Esophagus muscularis mucosa (tissue), 4 donors: ENCODE data around the gene ARAP3. TPM values are rescaled to one million over a fixed set of nuclear protein-coding genes. Genes with fewer than 3 reads are reported as not detected.

Experiments used
- DNase-seq: peaks from one replicate; pipeline ENCODE4 v3.0.0-alpha.2; 2017; ENCODE audit errors: extremely low spot score
- H3K27ac ChIP-seq, 4 donors: fragments of 200-600 bp; sonication (generic); replicated peaks in 1 of 4; 1 replicate in 3 of 4; 2 replicates in 1 of 4; pipeline ENCODE4 v1.5.1; 2016 to 2019; ENCODE audit warnings: mild to moderate bottlenecking in 1 of 4
- H3K27me3 ChIP-seq, 4 donors: fragments of 200-600 bp; sonication (generic); one replicate each; pipeline versions ENCODE4 v1.5.1 to v1.6.0; 2016 to 2019
- H3K36me3 ChIP-seq, 4 donors: fragments of 200-600 bp; sonication (generic); one replicate each; pipeline ENCODE4 v1.5.1; 2016 to 2019
- H3K4me1 ChIP-seq, 4 donors: fragments of 200-600 bp; sonication (generic); one replicate each; pipeline ENCODE4 v1.5.1; 2016 to 2019
- H3K4me3 ChIP-seq, 4 donors: fragments of 200-600 bp; sonication (generic); 1 replicate in 2 of 4; 2 replicates in 2 of 4; pipeline ENCODE4 v1.5.1; 2016 to 2019; ENCODE audit warnings: mild to moderate bottlenecking in 4 of 4, moderate library complexity in 1 of 4
- H3K9me3 ChIP-seq, 4 donors: fragments of 200-600 bp; sonication (generic); 1 replicate in 3 of 4; 2 replicates in 1 of 4; pipeline ENCODE4 v1.5.1; 2016 to 2019
- CTCF ChIP-seq, 3 experiments: fragments of 200-600 bp in 2 of 3; fragments of 450-650 bp in 1 of 3; sonication (generic) in 2 of 3; IDR thresholded peaks; one replicate each; pipeline ENCODE4 v1.5.1; 2017 to 2019; ENCODE audit warnings: antibody characterized with exemption in 3 of 3, mild to moderate bottlenecking in 2 of 3, moderate library complexity in 1 of 3
- EP300 ChIP-seq: sonication (generic); formaldehyde crosslinking; IDR thresholded peaks from one replicate; pipeline ENCODE4 v1.6.1; 2017; ENCODE audit warnings: antibody characterized with exemption
- POLR2A ChIP-seq: fragments of 450-650 bp; IDR thresholded peaks from one replicate; pipeline ENCODE4 v1.6.1; 2017; ENCODE audit warnings: antibody characterized with exemption, moderate library complexity, mild to moderate bottlenecking, low read depth
- POLR2AphosphoS5 ChIP-seq, 2 donors: sonication (generic); formaldehyde crosslinking; IDR thresholded peaks; one replicate each; pipeline ENCODE4 v1.6.1; 2017; ENCODE audit warnings: antibody characterized with exemption in 2 of 2
- WGBS: methylation state at CpG from one replicate; pipeline ENCODE4 v1.1.5; 2018; 5-methylcytosine and 5-hydroxymethylcytosine counted together
- intact Hi-C: fragments of 100-400 bp; cut with DNase I; formaldehyde crosslinking; loops from one replicate; pipeline ENCODE4 v1.15.1; 2023
- total RNA-seq, 4 donors: library from RNA; depleted of rRNA; stranded (reverse); fragments of >200 nt; gene quantifications; one replicate each; pipeline versions ENCODE4 v1.1.0 to v1.2.1, GENCODE V29; 2016

ARAP3 gene
- total RNA-seq, 4 donors from 2014 or later: 4.1 to 9.2 (median 7.6) TPM

DNA sequence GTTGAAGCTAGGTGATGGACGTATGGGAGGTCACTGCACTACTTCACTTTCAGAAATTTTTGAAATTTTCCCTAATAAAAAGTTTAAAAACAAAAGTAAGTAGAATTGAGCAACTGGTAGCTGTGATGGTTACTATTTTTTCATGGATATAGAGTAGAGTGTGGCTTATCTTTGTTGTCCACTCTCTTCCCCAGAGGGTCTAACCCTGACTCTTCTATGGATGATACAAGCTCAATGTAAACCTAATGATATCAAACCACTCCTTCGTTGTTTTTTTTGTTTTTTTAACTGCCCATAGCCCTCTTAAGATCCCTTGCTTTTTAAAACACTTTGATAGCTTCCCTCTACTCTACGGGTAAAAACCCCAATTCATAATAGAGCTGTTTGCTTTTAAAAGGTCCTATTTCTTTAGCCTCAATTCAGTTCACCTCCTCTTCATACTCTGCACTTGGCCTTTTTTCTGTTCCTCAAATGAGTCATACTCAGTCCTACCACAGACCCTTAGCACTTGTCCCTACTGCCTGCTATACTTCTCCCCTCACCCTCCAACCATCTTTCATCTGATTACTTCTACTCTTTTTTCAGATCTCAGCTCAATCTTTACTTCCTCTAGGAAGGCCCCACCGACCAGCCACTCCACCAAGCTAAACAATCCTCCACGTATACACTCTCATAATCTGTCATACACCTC lies 48.0 kb downstream of the ARAP3 start:
- peaks cover 4 to 26% (median 16%) of the 10 kb centered on the region in 4 donors for H3K36me3 ChIP-seq
- peaks cover 0 to 3% (median 0%) of the 10 kb centered on the region in 4 donors for H3K9me3 ChIP-seq
- peaks cover 28 to 57% (median 39%) of the 10 kb centered on the region in 4 donors for H3K4me1 ChIP-seq
- 77% methylated on average over 5 of the region's 5 CpGs for WGBS
- H3K27ac ChIP-seq: no peak overlapping the region
- peaks cover 0 to 9% (median 0%) of the 10 kb centered on the region in 4 donors for H3K27me3 ChIP-seq
- TF ChIP-seq POLR2A (no peak), CTCF (IDR thresholded peaks at IDR 0.05) (no peak), EP300 (no peak), POLR2AphosphoS5 (IDR thresholded peaks at IDR 0.05) (no peak)
- intact Hi-C loops: no loop called here
- DNase-seq: peak; percentile 21
- H3K4me3 ChIP-seq: no peak overlapping the region

DNA sequence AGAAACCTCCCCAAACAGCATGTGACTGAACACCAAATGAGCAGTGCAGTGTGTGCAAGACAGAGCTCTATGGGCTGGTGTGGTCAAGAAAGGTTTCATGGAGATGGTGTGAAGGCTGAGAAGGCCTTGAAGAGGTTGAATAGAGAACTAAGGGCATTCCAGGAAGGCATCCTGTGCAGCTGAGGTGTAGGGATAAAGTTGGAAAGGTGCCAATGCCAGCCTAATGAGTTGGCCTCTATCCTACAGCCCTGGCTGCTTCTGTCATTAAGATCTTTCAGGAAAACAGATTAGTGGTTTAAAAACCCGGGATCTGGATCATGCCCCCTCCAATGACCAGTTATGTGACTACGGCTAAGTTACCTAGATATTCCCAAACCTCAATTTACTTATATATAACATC lies 49.4 kb downstream of the ARAP3 start:
- WGBS: 82% methylated on average over 2 of the region's 2 CpGs
- intact Hi-C loops: no loop called here

GRCh38 chr5:141630570-141631140 lies 51.4 kb downstream of the ARAP3 start:
- no peak for TF ChIP-seq CTCF (IDR thresholded peaks at IDR 0.05)
- TF ChIP-seq EP300: no peak
- TF ChIP-seq POLR2A: no peak
- TF ChIP-seq POLR2AphosphoS5 (IDR thresholded peaks at IDR 0.05): no peak
- DNase-seq: no peak
- H3K4me1 ChIP-seq: peaks cover 9 to 37% (median 19%) of the 10 kb centered on the region in 4 donors
- no peak overlapping the region for H3K27ac ChIP-seq
- intact Hi-C loops: no loop called here
- H3K9me3 ChIP-seq: no peaks in the 10 kb centered on the region
- H3K36me3 ChIP-seq: peaks cover 28 to 59% (median 47%) of the 10 kb centered on the region in 4 donors
- WGBS: 95% methylated on average over 5 of the region's 5 CpGs
- H3K4me3 ChIP-seq: no peak overlapping the region
- no peaks in the 10 kb centered on the region for H3K27me3 ChIP-seq

More for the DNA sequence above, 49.4 kb downstream of the ARAP3 start:
- DNase-seq: no peak
- peaks cover 0 to 3% (median 0%) of the 10 kb centered on the region in 4 donors for H3K9me3 ChIP-seq
- no peak overlapping the region for H3K4me3 ChIP-seq
- peaks cover 21 to 50% (median 32%) of the 10 kb centered on the region in 4 donors for H3K4me1 ChIP-seq
- H3K27me3 ChIP-seq: peaks cover 0 to 1% (median 0%) of the 10 kb centered on the region in 4 donors
- no peak for TF ChIP-seq EP300
- peaks cover 16 to 39% (median 30%) of the 10 kb centered on the region in 4 donors for H3K36me3 ChIP-seq
- H3K27ac ChIP-seq: no peak overlapping the region

DNA sequence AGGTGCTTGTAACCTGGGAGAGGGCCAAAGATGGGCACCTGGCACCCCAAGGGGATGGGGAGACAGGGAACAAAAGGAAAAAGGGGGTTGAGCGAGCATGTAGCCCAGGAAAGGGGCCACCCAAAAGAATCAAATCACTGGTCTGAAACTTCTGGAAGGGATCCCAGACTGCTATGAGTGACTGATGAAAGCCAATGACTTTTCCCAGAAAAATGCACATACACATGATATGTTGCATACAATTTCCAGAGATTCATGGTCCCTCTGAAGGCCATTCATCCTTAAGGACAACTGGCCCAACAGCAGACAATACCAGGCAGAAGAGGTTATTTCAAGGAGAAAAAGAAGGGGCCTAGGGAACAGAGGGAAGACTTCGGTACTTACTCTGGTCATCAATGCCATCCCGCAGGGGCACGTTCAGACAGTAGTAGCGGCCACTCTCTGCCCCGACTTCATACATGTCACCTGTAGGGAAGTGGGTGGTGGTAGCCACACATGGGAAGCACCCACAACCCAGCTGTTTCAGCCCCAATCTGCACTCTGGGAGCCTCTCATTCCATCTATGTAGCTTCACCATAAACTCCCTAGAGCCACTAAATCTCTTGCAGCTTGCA lies 53.7 kb downstream of the ARAP3 start:
- Histone ChIP-seq H3K4me3 (no peak overlapping the region), H3K27me3 (no peaks in the 10 kb centered on the region), H3K27ac (no peak overlapping the region), H3K9me3 (no peaks in the 10 kb centered on the region), H3K36me3 (peaks cover 42 to 79% (median 68%) of the 10 kb centered on the region in 4 donors), H3K4me1 (peaks cover 0 to 14% (median 4%) of the 10 kb centered on the region in 4 donors)
- DNase-seq: no peak
- intact Hi-C loops: no loop called here
- no peak for TF ChIP-seq EP300
- TF ChIP-seq POLR2AphosphoS5 (IDR thresholded peaks at IDR 0.05): no peak
- TF ChIP-seq POLR2A: no peak
- TF ChIP-seq CTCF (IDR thresholded peaks at IDR 0.05): no peak
- WGBS: 91% methylated on average over 5 of the region's 6 CpGs

- Histone ChIP-seq H3K27me3 (no peaks in the 10 kb centered on the region), H3K36me3 (peaks cover 45 to 84% (median 77%) of the 10 kb centered on the region in 4 donors), H3K4me3 (no peak overlapping the region), H3K4me1 (peaks cover 3 to 8% (median 5%) of the 10 kb centered on the region in 4 donors), H3K9me3 (no peaks in the 10 kb centered on the region), H3K27ac (no peak overlapping the region)
- TF ChIP-seq CTCF (IDR thresholded peaks at IDR 0.05) (no peak), POLR2A (no peak), EP300 (no peak), POLR2AphosphoS5 (IDR thresholded peaks at IDR 0.05) (no peak)
- intact Hi-C loops: no loop called here
- DNase-seq: no peak
- 97% methylated on average over 5 of the region's 5 CpGs for WGBS
These were observed 58.4 kb downstream of the ARAP3 start for GRCh38 chr5:141623611-141624010.
